BLaER1 (cell line): Measurements from ENCODE around the gene CRB2.

Source experiments
- H3K27ac ChIP-seq: shearing (Covaris generic); formaldehyde crosslinking; 2 replicates; pipeline ENCODE4 v1.8.1; 2022
- H3K27me3 ChIP-seq: shearing (Covaris generic); formaldehyde crosslinking; 2 replicates; pipeline ENCODE4 v1.8.1; 2022
- H3K36me3 ChIP-seq: shearing (Covaris generic); formaldehyde crosslinking; 2 replicates; pipeline ENCODE4 v1.8.1; 2022
- H3K4me1 ChIP-seq: shearing (Covaris generic); formaldehyde crosslinking; 2 replicates; pipeline ENCODE4 v1.8.1; 2022
- H3K4me2 ChIP-seq: shearing (Covaris generic); formaldehyde crosslinking; 2 replicates; pipeline ENCODE4 v1.8.1; 2022
- H3K4me3 ChIP-seq: shearing (Covaris generic); formaldehyde crosslinking; 2 replicates; pipeline ENCODE4 v1.8.1; 2022
- H3K9ac ChIP-seq: shearing (Covaris generic); formaldehyde crosslinking; 2 replicates; pipeline ENCODE4 v1.8.1; 2022
- H3K9me3 ChIP-seq: shearing (Covaris generic); formaldehyde crosslinking; 2 replicates; pipeline ENCODE4 v1.8.1; 2022
- H4K20me1 ChIP-seq: shearing (Covaris generic); formaldehyde crosslinking; 2 replicates; pipeline ENCODE4 v1.8.1; 2022
- Cebpa-rat ChIP-seq: shearing (Covaris generic); IDR thresholded peaks from 2 replicates; pipeline ENCODE4 v1.8.1; 2022

Gene CRB2

GRCh38 chr9:123361086-123361730 is 5.2 kb downstream of the CRB2 start:
- H4K20me1 ChIP-seq = no peaks in the 10 kb centered on the region
- no peak for TF ChIP-seq Cebpa-rat
- no peaks in the 10 kb centered on the region for H3K27me3 ChIP-seq
- H3K27ac ChIP-seq = no peak overlapping the region
- no peaks in the 10 kb centered on the region for H3K36me3 ChIP-seq
- H3K9me3 ChIP-seq = no peaks in the 10 kb centered on the region
- H3K4me2 ChIP-seq = no peak overlapping the region
- H3K4me3 ChIP-seq = no peak overlapping the region
- peaks cover 44% of the 10 kb centered on the region for H3K4me1 ChIP-seq
- no peak overlapping the region for H3K9ac ChIP-seq

- no peak overlapping the region for H3K9ac ChIP-seq
Observed at GRCh38 chr9:123361731-123362510, 5.9 kb downstream of the CRB2 start.

GRCh38 chr9:123362856-123363255 is 6.9 kb downstream of the CRB2 start:
- no peak overlapping the region for H3K27ac ChIP-seq
- TF ChIP-seq Cebpa-rat = no peak
- H3K9ac ChIP-seq = no peak overlapping the region
- no peaks in the 10 kb centered on the region for H3K27me3 ChIP-seq
- no peaks in the 10 kb centered on the region for H3K9me3 ChIP-seq
- H3K4me3 ChIP-seq = no peak overlapping the region
- H3K4me2 ChIP-seq = no peak overlapping the region
- H3K36me3 ChIP-seq = no peaks in the 10 kb centered on the region
- no peaks in the 10 kb centered on the region for H4K20me1 ChIP-seq
- H3K4me1 ChIP-seq = peaks cover 34% of the 10 kb centered on the region

More at GRCh38 chr9:123361731-123362510, 5.9 kb downstream of the CRB2 start:
- Histone ChIP-seq H3K27me3 (no peaks in the 10 kb centered on the region), H3K4me3 (no peak overlapping the region), H3K9me3 (no peaks in the 10 kb centered on the region), H3K4me2 (no peak overlapping the region), H4K20me1 (no peaks in the 10 kb centered on the region), H3K36me3 (no peaks in the 10 kb centered on the region), H3K27ac (no peak overlapping the region), H3K4me1 (peaks cover 41% of the 10 kb centered on the region)
- no peak for TF ChIP-seq Cebpa-rat

- Histone ChIP-seq H3K9ac (no peak overlapping the region), H3K36me3 (no peaks in the 10 kb centered on the region), H3K9me3 (no peaks in the 10 kb centered on the region), H3K27ac (no peak overlapping the region), H3K4me3 (no peak overlapping the region), H4K20me1 (no peaks in the 10 kb centered on the region), H3K4me1 (peaks cover 20% of the 10 kb centered on the region), H3K27me3 (no peaks in the 10 kb centered on the region), H3K4me2 (no peak overlapping the region)
- no peak for TF ChIP-seq Cebpa-rat
Observed at GRCh38 chr9:123364241-123364824, 8.3 kb downstream of the CRB2 start.

- H3K4me3 ChIP-seq = no peak overlapping the region
- no peak overlapping the region for H3K4me2 ChIP-seq
- H4K20me1 ChIP-seq = no peaks in the 10 kb centered on the region
- peaks cover 9% of the 10 kb centered on the region for H3K4me1 ChIP-seq
- H3K9ac ChIP-seq = no peak overlapping the region
- H3K9me3 ChIP-seq = no peaks in the 10 kb centered on the region
- H3K36me3 ChIP-seq = peaks cover 4% of the 10 kb centered on the region; the same call in 1 of the 2 replicates
- no peak overlapping the region for H3K27ac ChIP-seq
- no peaks in the 10 kb centered on the region for H3K27me3 ChIP-seq
- TF ChIP-seq Cebpa-rat = no peak
Observed at GRCh38 chr9:123365287-123365880, 9.4 kb downstream of the CRB2 start.

GRCh38 chr9:123365881-123366528 is 10.0 kb downstream of the CRB2 start:
- Histone ChIP-seq H3K27ac (no peak overlapping the region), H3K27me3 (peaks cover 6% of the 10 kb centered on the region), H3K4me2 (no peak overlapping the region), H3K9me3 (no peaks in the 10 kb centered on the region), H4K20me1 (no peaks in the 10 kb centered on the region), H3K4me1 (peaks cover 3% of the 10 kb centered on the region; the same call in 1 of the 2 replicates), H3K4me3 (no peak overlapping the region), H3K36me3 (peaks cover 6% of the 10 kb centered on the region; the same call in 1 of the 2 replicates), H3K9ac (no peak overlapping the region)
- no peak for TF ChIP-seq Cebpa-rat

- Histone ChIP-seq H3K36me3 (peaks cover 6% of the 10 kb centered on the region; the same call in 1 of the 2 replicates), H3K9ac (no peak overlapping the region), H3K27ac (no peak overlapping the region), H3K27me3 (peaks cover 26% of the 10 kb centered on the region), H3K4me1 (0 out of 2 replicates have a peak, but pooled peaks cover under 1% of the 10 kb centered on the region), H3K4me3 (no peak overlapping the region), H4K20me1 (peaks cover 14% of the 10 kb centered on the region), H3K9me3 (no peaks in the 10 kb centered on the region), H3K4me2 (no peak overlapping the region)
- no peak for TF ChIP-seq Cebpa-rat
Observed at GRCh38 chr9:123368023-123368422, 12.0 kb downstream of the CRB2 start.

- no peak for TF ChIP-seq Cebpa-rat
- Histone ChIP-seq H3K9me3 (no peaks in the 10 kb centered on the region), H3K4me2 (no peak overlapping the region), H3K27ac (no peak overlapping the region), H3K4me3 (no peak overlapping the region), H3K27me3 (peaks cover 32% of the 10 kb centered on the region), H3K36me3 (peaks cover 6% of the 10 kb centered on the region; the same call in 1 of the 2 replicates), H3K4me1 (peaks cover 7% of the 10 kb centered on the region), H4K20me1 (peaks cover 20% of the 10 kb centered on the region), H3K9ac (no peak overlapping the region)
Observed at GRCh38 chr9:123368536-123369153, 12.6 kb downstream of the CRB2 start.

GRCh38 chr9:123369296-123369695 is 13.3 kb downstream of the CRB2 start:
- Histone ChIP-seq H3K36me3 (peaks cover 6% of the 10 kb centered on the region; the same call in 1 of the 2 replicates), H3K27me3 (peaks cover 39% of the 10 kb centered on the region), H3K9me3 (no peaks in the 10 kb centered on the region), H3K27ac (no peak overlapping the region), H3K4me1 (peaks cover 13% of the 10 kb centered on the region), H3K4me3 (no peak overlapping the region), H3K4me2 (no peak overlapping the region), H4K20me1 (peaks cover 26% of the 10 kb centered on the region), H3K9ac (no peak overlapping the region)
- no peak for TF ChIP-seq Cebpa-rat
